ENCODE results near the gene CDIP1. TPM values are rescaled to one million over a fixed set of nuclear protein-coding genes. Genes with fewer than 3 reads are reported as not detected.

The CDIP1 gene
- total and polyA plus RNA-seq, 9 of the 15 experiments (the other 6 are each of a cell fraction or from before 2014, with no cell fraction given) = 0.29 TPM; not detected in 8

- H2AFZ ChIP-seq (ENCODE audit: low read depth, low read length) = peak overlapping the region; percentile 68; the same call in 1 of the 2 replicates
- POLR2A ChIA-PET = interaction anchor here (1.0 to 1.1 kb wide), 3 partner anchors 18 to 75 kb away, joined by 3 to 4 read pairs (median 3); no protein-coding TSS in a partner anchor
- H4K20me1 ChIP-seq (replicated peaks; ENCODE audit: control insufficient read depth, insufficient read depth, low read length) = 0 out of 2 replicates have a peak, but pooled peaks cover 4% of the 10 kb centered on the region
- H3K9ac ChIP-seq (ENCODE audit: insufficient read depth in 1 of 2, low read depth in 2 of 2, low read length in 2 of 2) = peak overlapping the region in 1 of 2 experiments; percentile 8; a peak in 1 of 4 replicates
- H3K9me1 ChIP-seq (ENCODE audit: control insufficient read depth, insufficient read depth, low read length) = no peaks in the 10 kb centered on the region
- H3K27me3 ChIP-seq (ENCODE audit: control insufficient read depth in 2 of 2, insufficient read depth in 2 of 2, low read length in 2 of 2) = peaks cover 23 to 56% of the 10 kb centered on the region in 2 experiments; a peak in 4 of 5 replicates
- H3K36me3 ChIP-seq (ENCODE audit: control insufficient read depth, insufficient read depth, low read length) = no peaks in the 10 kb centered on the region
- no TSS peak for BruUV-seq (replicated peaks)
- H3K4me3 ChIP-seq = no peak overlapping the region
- TF ChIP-seq MTA2 (IDR thresholded peaks at IDR 0.05; ENCODE audit: low read depth) (no peak), RBBP5 (IDR thresholded peaks at IDR 0.05; ENCODE audit: borderline replicate concordance, insufficient read depth, low read length, poor library complexity, severe bottlenecking) (no peak), KAT2B (IDR thresholded peaks at IDR 0.05; ENCODE audit: low read depth, low read length) (no peak)
- peaks cover 0 to 8% of the 10 kb centered on the region in 2 experiments; a peak in 1 of 5 replicates for H3K4me1 ChIP-seq (replicated peaks in 1 of 2; ENCODE audit: control insufficient read depth in 2 of 2, insufficient read depth in 2 of 2, low read length in 2 of 2)
- in situ Hi-C loops (cut with MboI) (loop anchor here (5.0 kb wide), 1 partner anchor 64 kb away; no protein-coding TSS in a partner anchor), intact Hi-C loops (cut with micrococcal nuclease) (no loop called here)
- no peaks in the 10 kb centered on the region for H3K79me2 ChIP-seq (ENCODE audit: control insufficient read depth, insufficient read depth, low read length)
- no peak overlapping the region for H3K27ac ChIP-seq (ENCODE audit: extremely low read depth, low read depth, low read length)
- DNase-seq (ENCODE audit: extremely low read depth in 1 of 4, low spot score in 3 of 4) (peak in 1 of 4 experiments; percentile 9), FAIRE-seq (no peak), ATAC-seq (no peak)
- H3K4me2 ChIP-seq (ENCODE audit: insufficient read depth, low read length) = no peak overlapping the region
- 4% methylated on average over 7 of the region's 7 CpGs for WGBS (ENCODE audit: insufficient coverage, low coverage, missing lambda C conversion rate)
- H3K9me3 ChIP-seq (replicated peaks; ENCODE audit: control insufficient read depth, insufficient read depth, low read depth, low read length) = peaks cover 7% of the 10 kb centered on the region
- CTCF ChIA-PET (ENCODE audit: low intra/inter-chr PET ratio) = interaction anchor here (1.8 kb wide), 1 partner anchor 68 kb away, joined by 10 read pairs; no protein-coding TSS in a partner anchor
Measured at GRCh38 chr16:4586291-4586690, 47.7 kb upstream of the CDIP1 start.

GRCh38 chr16:4583906-4584305 is 45.3 kb upstream of the CDIP1 start:
- CTCF ChIA-PET (ENCODE audit: low intra/inter-chr PET ratio) = no interaction called here
- FAIRE-seq = no peak
- TF ChIP-seq SPI1 (IDR thresholded peaks at IDR 0.05; ENCODE audit: borderline replicate concordance, low read depth, low read length) (no peak), NCOA1 (IDR thresholded peaks at IDR 0.05; ENCODE audit: low read depth) (no peak), E2F6 (IDR thresholded peaks at IDR 0.05; ENCODE audit: borderline replicate concordance in 1 of 2, extremely low read depth in 1 of 2, insufficient read depth in 1 of 2, insufficient read length in 1 of 2, low read depth in 1 of 2, low read length in 1 of 2, poor library complexity in 1 of 2, severe bottlenecking in 1 of 2) (no peak), DLX4 (CRISPR knock-in tag; IDR thresholded peaks at IDR 0.05) (no peak), ZBTB1 (CRISPR knock-in tag; IDR thresholded peaks at IDR 0.05; ENCODE audit: borderline replicate concordance, low read depth) (no peak), ZNF785 (CRISPR knock-in tag; IDR thresholded peaks at IDR 0.05) (no peak), ZNF133 (CRISPR knock-in tag; IDR thresholded peaks at IDR 0.05) (no peak), NONO (IDR thresholded peaks at IDR 0.05; ENCODE audit: low read depth in 2 of 2, low read length in 1 of 2) (no peak)
- TF ChIP-seq, protein P1, sequence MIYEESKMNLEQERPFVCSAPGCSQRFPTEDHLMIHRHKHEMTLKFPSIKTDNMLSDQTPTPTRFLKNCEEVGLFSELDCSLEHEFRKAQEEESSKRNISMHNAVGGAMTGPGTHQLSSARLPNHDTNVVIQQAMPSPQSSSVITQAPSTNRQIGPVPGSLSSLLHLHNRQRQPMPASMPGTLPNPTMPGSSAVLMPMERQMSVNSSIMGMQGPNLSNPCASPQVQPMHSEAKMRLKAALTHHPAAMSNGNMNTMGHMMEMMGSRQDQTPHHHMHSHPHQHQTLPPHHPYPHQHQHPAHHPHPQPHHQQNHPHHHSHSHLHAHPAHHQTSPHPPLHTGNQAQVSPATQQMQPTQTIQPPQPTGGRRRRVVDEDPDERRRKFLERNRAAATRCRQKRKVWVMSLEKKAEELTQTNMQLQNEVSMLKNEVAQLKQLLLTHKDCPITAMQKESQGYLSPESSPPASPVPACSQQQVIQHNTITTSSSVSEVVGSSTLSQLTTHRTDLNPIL (CRISPR knock-in tag; IDR thresholded peaks at IDR 0.05) = no peak

More at GRCh38 chr16:4583906-4584305, 45.3 kb upstream of the CDIP1 start:
- ATAC-seq = no peak
- BruUV-seq (replicated peaks) = no TSS peak
- Histone ChIP-seq H3K4me1 (replicated peaks in 1 of 2; ENCODE audit: control insufficient read depth in 2 of 2, insufficient read depth in 2 of 2, low read length in 2 of 2) (peaks cover 0 to 10% of the 10 kb centered on the region in 2 experiments; a peak in 1 of 5 replicates), H3K27ac (ENCODE audit: extremely low read depth, low read depth, low read length) (no peak overlapping the region), H3K9me3 (replicated peaks; ENCODE audit: control insufficient read depth, insufficient read depth, low read depth, low read length) (peaks cover 7% of the 10 kb centered on the region), H3K36me3 (ENCODE audit: control insufficient read depth, insufficient read depth, low read length) (no peaks in the 10 kb centered on the region), H2AFZ (ENCODE audit: low read depth, low read length) (no peak overlapping the region), H3K79me2 (ENCODE audit: control insufficient read depth, insufficient read depth, low read length) (no peaks in the 10 kb centered on the region), H3K4me3 (no peak overlapping the region), H3K9me1 (ENCODE audit: control insufficient read depth, insufficient read depth, low read length) (no peaks in the 10 kb centered on the region), H4K20me1 (replicated peaks; ENCODE audit: control insufficient read depth, insufficient read depth, low read length) (0 out of 2 replicates have a peak, but pooled peaks cover 4% of the 10 kb centered on the region), H3K9ac (ENCODE audit: insufficient read depth in 1 of 2, low read depth in 2 of 2, low read length in 2 of 2) (no peak overlapping the region), H3K27me3 (ENCODE audit: control insufficient read depth in 2 of 2, insufficient read depth in 2 of 2, low read length in 2 of 2) (peaks cover 20 to 56% of the 10 kb centered on the region in 2 experiments; a peak in 4 of 5 replicates), H3K4me2 (ENCODE audit: insufficient read depth, low read length) (no peak overlapping the region)
- no peak for DNase-seq (ENCODE audit: extremely low read depth in 1 of 4, low spot score in 3 of 4)
- in situ Hi-C loops (cut with MboI) = no loop called here
- intact Hi-C loops (cut with micrococcal nuclease) = loop anchor here (2.0 kb wide), 1 partner anchor 65 kb away; no protein-coding TSS in a partner anchor
- POLR2A ChIA-PET = no interaction called here
- WGBS (ENCODE audit: insufficient coverage, low coverage, missing lambda C conversion rate) = 2% methylated on average over 3 of the region's 4 CpGs
